Thyroid gland (tissue), 4 donors: ENCODE measurements around the gene TRH.

ENCODE experiments used
- CTCF ChIP-seq, 6 experiments: fragments of 200-600 bp in 3 of 6; fragments of 450-650 bp in 3 of 6; sonication (generic) in 3 of 6; IDR thresholded peaks; one replicate each; pipeline ENCODE4 v1.5.1; 2016 to 2019; ENCODE audit warnings: antibody characterized with exemption in 6 of 6, mild to moderate bottlenecking in 2 of 6, inconsistent platforms in 1 of 6, moderate library complexity in 1 of 6
- POLR2A ChIP-seq, 2 donors: fragments of 450-650 bp; IDR thresholded peaks; one replicate each; pipeline ENCODE4 v1.6.1; 2017; ENCODE audit warnings: antibody characterized with exemption in 2 of 2, mild to moderate bottlenecking in 2 of 2, moderate library complexity in 1 of 2

GRCh38 chr3:129974564-129974832 is at the start of gene TRH:
- TF ChIP-seq CTCF (IDR thresholded peaks at IDR 0.05) = no peak
- TF ChIP-seq POLR2A (IDR thresholded peaks at IDR 0.05) = no peak
